ENCODE data around the gene PTPRE.
"Not testable (repeated sequence)": the region's sequence is repeated elsewhere in the genome, so short reads cannot be mapped to it uniquely, and the experiment has no call there.

PTPRE gene

DNA sequence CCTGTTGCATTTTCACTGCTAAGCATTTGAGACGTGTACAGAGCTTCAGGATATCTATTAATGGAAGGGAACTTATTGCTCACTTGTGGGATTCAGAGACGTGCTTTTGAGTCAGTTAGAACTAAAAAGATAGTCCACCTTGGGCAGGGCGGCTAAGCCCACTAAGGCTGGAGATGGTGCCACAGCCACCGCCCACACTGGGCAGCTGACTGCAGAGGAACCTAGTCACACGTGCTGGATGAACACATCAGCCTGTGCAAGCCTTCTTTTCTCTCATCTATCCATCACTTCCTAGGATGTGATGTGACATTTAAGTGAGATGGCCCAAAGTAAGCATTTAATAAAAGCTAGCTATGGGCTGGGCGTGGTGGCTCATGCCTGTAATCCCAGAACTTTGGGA, 78.0 kb downstream of the PTPRE start:
- Histone ChIP-seq H3K9me3 (ENCODE audit: control insufficient read depth in 5 of 5, low read length in 5 of 5) (peaks cover 0 to 5% (median 0%) of the 10 kb centered on the region in 5 donors), H3K4me3 (ENCODE audit: low read depth in 1 of 5, low read length in 5 of 5) (no peak overlapping the region), H3K36me3 (ENCODE audit: control insufficient read depth in 5 of 5, insufficient read depth in 5 of 5, low read length in 5 of 5) (no peaks in the 10 kb centered on the region), H3K9ac (ENCODE audit: low read length in 5 of 5) (no peak overlapping the region), H3K27me3 (ENCODE audit: control insufficient read depth in 5 of 5, insufficient read depth in 4 of 5, low read length in 5 of 5) (no peaks in the 10 kb centered on the region), H3K27ac (ENCODE audit: low read depth, low read length) (no peak overlapping the region), H3K4me1 (ENCODE audit: control insufficient read depth in 5 of 5, insufficient read depth in 5 of 5, low read length in 5 of 5) (peaks cover 0 to 45% (median 8%) of the 10 kb centered on the region in 5 donors)

DNA sequence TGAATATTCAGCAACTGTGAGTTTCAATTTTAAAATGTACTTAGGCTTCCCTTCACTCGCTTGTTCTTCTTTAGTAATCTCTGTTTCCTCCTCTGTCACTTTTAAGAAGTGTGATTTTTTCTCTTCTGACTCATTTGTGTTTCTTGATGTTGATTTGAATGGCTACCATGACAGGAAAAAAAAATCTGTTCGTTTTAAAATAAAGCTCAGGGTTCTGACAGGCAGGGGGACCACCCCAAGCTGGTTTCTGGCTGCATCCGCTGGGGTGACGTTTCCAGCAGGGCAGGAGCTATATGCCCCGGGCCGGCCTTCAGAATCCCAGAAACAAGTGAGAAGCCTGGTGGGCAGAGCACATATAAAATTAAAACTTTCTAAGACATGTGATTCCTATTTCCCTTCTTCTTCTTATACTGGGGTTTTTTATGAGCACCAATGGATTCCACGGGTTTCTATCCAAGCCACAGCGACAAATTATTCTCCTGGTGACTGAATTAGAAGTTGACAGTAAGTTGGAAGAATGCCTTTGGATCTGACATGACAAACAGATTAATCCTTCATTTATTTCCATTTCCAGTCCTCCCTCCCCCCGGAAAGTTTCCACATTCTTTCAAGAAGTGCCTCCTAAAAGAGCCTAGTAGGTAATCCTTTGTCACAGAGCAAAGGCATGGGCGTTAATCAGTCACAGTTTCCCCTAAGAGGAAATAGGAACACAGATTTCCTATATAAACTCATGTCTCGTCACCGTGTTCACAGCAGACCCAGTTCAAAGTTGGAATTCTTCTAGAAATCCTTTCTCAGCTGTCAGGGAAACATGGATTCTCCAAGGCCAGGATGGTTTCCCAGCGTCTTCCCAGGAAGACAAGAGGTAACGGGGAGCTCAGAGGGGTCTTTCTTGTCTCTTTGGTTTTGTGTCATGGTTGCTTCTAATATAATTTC, 79.9 kb downstream of the PTPRE start:
- Histone ChIP-seq H3K9me3 (ENCODE audit: control insufficient read depth in 5 of 5, low read length in 5 of 5) (no peaks in the 10 kb centered on the region), H3K27ac (ENCODE audit: low read depth, low read length) (peak overlapping the region; percentile 80), H3K36me3 (ENCODE audit: control insufficient read depth in 5 of 5, insufficient read depth in 5 of 5, low read length in 5 of 5) (no peaks in the 10 kb centered on the region), H3K27me3 (ENCODE audit: control insufficient read depth in 5 of 5, insufficient read depth in 4 of 5, low read length in 5 of 5) (peaks cover 0 to 5% (median 0%) of the 10 kb centered on the region in 5 donors), H3K4me3 (ENCODE audit: low read depth in 1 of 5, low read length in 5 of 5) (no peak overlapping the region), H3K4me1 (ENCODE audit: control insufficient read depth in 5 of 5, insufficient read depth in 5 of 5, low read length in 5 of 5) (peaks cover 4 to 62% (median 26%) of the 10 kb centered on the region in 5 donors), H3K9ac (ENCODE audit: low read length in 5 of 5) (peak overlapping the region in 1 of 5 donors; percentile 31)

- peaks cover 0 to 5% (median 0%) of the 10 kb centered on the region in 5 donors for H3K27me3 ChIP-seq (ENCODE audit: control insufficient read depth in 5 of 5, insufficient read depth in 4 of 5, low read length in 5 of 5)
- peaks cover 4 to 66% (median 28%) of the 10 kb centered on the region in 5 donors for H3K4me1 ChIP-seq (ENCODE audit: control insufficient read depth in 5 of 5, insufficient read depth in 5 of 5, low read length in 5 of 5)
- H3K36me3 ChIP-seq (ENCODE audit: control insufficient read depth in 5 of 5, insufficient read depth in 5 of 5, low read length in 5 of 5): no peaks in the 10 kb centered on the region
- peak overlapping the region in 1 of 5 donors; percentile 31 for H3K9ac ChIP-seq (ENCODE audit: low read length in 5 of 5)
- peak overlapping the region; percentile 80 for H3K27ac ChIP-seq (ENCODE audit: low read depth, low read length)
- H3K9me3 ChIP-seq (ENCODE audit: control insufficient read depth in 5 of 5, low read length in 5 of 5): no peaks in the 10 kb centered on the region
- no peak overlapping the region for H3K4me3 ChIP-seq (ENCODE audit: low read depth in 1 of 5, low read length in 5 of 5)
Observed at GRCh38 chr10:127987467-127988380, 80.8 kb downstream of the PTPRE start.

DNA sequence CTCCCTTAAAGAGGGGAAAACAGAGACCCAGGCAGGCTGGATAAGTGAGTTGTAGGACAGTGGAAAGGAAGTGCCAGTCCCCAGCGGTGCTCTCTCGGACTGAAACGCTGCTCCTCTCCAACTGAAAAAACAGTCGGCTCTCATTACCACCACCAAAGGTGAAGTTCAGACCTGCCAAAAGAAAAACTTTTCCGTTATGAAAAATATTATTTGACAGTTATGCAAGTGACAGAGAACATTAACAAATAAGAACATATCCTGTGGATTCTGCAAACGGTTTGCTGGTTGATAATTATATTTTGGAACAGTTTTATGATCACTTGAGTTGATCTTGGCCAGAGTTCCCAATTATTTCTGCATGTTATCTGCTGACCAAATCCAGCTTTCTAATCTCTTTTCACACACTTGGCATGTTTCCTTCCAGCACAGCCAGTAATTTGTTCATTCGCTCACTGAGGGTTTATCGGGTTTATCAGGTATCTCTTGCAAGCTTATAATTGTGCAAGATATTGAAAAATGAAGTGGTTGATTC, 82.6 kb downstream of the PTPRE start:
- H3K4me1 ChIP-seq (ENCODE audit: control insufficient read depth in 5 of 5, insufficient read depth in 5 of 5, low read length in 5 of 5): peaks cover 4 to 50% (median 28%) of the 10 kb centered on the region in 5 donors
- H3K4me3 ChIP-seq (ENCODE audit: low read depth in 1 of 5, low read length in 5 of 5): peak overlapping the region in 2 of 5 donors; percentile 34 to 55
- H3K27ac ChIP-seq (ENCODE audit: low read depth, low read length): peak overlapping the region; percentile 70

GRCh38 chr10:127990132-127990788, 83.4 kb downstream of the PTPRE start:
- H3K27me3 ChIP-seq (ENCODE audit: control insufficient read depth in 5 of 5, insufficient read depth in 4 of 5, low read length in 5 of 5); H3K36me3 ChIP-seq (ENCODE audit: control insufficient read depth in 5 of 5, insufficient read depth in 5 of 5, low read length in 5 of 5); H3K4me3 ChIP-seq (ENCODE audit: low read depth in 1 of 5, low read length in 5 of 5); H3K9ac ChIP-seq (ENCODE audit: low read length in 5 of 5); H3K9me3 ChIP-seq (ENCODE audit: control insufficient read depth in 5 of 5, low read length in 5 of 5): not testable (repeated sequence)
- Histone ChIP-seq H3K27ac (ENCODE audit: low read depth, low read length) (peak overlapping the region; percentile 70), H3K4me1 (ENCODE audit: control insufficient read depth in 5 of 5, insufficient read depth in 5 of 5, low read length in 5 of 5) (peaks cover 4 to 50% (median 28%) of the 10 kb centered on the region in 5 donors)

More for the DNA sequence above, 82.6 kb downstream of the PTPRE start:
- no peaks in the 10 kb centered on the region for H3K9me3 ChIP-seq (ENCODE audit: control insufficient read depth in 5 of 5, low read length in 5 of 5)
- no peaks in the 10 kb centered on the region for H3K36me3 ChIP-seq (ENCODE audit: control insufficient read depth in 5 of 5, insufficient read depth in 5 of 5, low read length in 5 of 5)
- H3K9ac ChIP-seq (ENCODE audit: low read length in 5 of 5): no peak overlapping the region
- H3K27me3 ChIP-seq (ENCODE audit: control insufficient read depth in 5 of 5, insufficient read depth in 4 of 5, low read length in 5 of 5): peaks cover 0 to 5% (median 0%) of the 10 kb centered on the region in 5 donors

- H3K4me1 ChIP-seq (ENCODE audit: control insufficient read depth in 5 of 5, insufficient read depth in 5 of 5, low read length in 5 of 5): peaks cover 4 to 50% (median 28%) of the 10 kb centered on the region in 5 donors
- H3K9ac ChIP-seq (ENCODE audit: low read length in 5 of 5): peak overlapping the region in 1 of 5 donors; percentile 39
- peaks cover 0 to 5% (median 0%) of the 10 kb centered on the region in 5 donors for H3K27me3 ChIP-seq (ENCODE audit: control insufficient read depth in 5 of 5, insufficient read depth in 4 of 5, low read length in 5 of 5)
- peak overlapping the region; percentile 70 for H3K27ac ChIP-seq (ENCODE audit: low read depth, low read length)
- no peaks in the 10 kb centered on the region for H3K36me3 ChIP-seq (ENCODE audit: control insufficient read depth in 5 of 5, insufficient read depth in 5 of 5, low read length in 5 of 5)
- H3K4me3 ChIP-seq (ENCODE audit: low read depth in 1 of 5, low read length in 5 of 5): peak overlapping the region in 1 of 5 donors; percentile 11
- no peaks in the 10 kb centered on the region for H3K9me3 ChIP-seq (ENCODE audit: control insufficient read depth in 5 of 5, low read length in 5 of 5)
Observed at GRCh38 chr10:127990846-127991542, 84.1 kb downstream of the PTPRE start.

DNA sequence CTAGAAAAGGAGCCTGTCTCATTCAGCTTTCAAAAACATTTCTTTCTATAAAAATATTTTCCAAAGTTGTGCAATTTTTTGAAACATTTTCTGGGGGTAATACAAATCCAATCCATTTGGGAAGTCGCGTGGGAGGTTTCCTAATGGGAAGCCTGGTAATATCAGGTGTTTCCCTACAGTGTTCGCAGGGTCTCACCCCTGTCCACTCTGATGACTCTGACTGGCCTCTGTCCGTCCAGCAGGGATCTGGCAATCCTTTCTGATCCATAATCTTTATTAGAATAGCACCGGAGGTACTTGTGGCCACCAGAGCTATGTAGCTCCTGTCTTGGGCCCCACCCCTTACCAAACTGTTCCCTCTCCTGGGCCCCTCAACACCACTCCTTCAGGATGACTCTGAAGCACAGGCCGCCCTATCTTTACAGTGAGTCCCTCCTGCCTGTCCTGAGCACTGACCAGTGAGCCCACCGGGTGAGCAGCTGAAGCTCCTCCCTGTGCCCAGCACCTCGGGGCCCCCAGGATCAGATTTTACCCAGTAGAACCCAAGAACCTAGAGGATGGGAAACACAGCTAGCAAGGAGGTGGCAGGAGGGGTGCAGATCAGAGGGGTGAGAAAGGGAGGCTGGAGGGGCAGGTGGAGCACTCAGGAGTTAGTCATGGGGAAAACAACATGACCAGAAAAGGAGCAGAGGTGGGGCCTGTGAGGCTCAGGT, 84.8 kb downstream of the PTPRE start:
- H3K27ac ChIP-seq (ENCODE audit: low read depth, low read length): peak overlapping the region; percentile 70
- peak overlapping the region in 1 of 5 donors; percentile 11 for H3K4me3 ChIP-seq (ENCODE audit: low read depth in 1 of 5, low read length in 5 of 5)
- H3K4me1 ChIP-seq (ENCODE audit: control insufficient read depth in 5 of 5, insufficient read depth in 5 of 5, low read length in 5 of 5): peaks cover 4 to 48% (median 29%) of the 10 kb centered on the region in 5 donors

DNA sequence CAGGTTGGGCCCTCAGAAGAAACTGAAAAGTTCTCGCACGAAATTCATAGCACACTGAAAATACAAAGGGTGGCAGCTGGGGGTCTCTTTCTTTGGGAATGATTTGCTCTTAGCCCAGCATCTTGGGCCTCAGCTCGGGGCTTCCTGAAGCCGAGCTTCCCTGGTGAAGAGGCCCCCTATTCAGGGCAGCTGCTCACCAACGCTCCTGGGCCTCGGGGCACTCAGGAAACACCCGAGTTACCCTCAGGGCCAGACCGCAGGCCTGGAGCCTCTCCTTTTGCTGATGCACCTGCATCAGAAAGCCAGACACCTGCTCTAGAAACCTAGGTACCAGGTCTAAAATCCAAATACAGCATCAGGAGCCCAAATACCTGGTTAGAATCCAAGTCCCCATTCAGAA, 85.5 kb downstream of the PTPRE start:
- Histone ChIP-seq H3K9ac (ENCODE audit: low read length in 5 of 5) (no peak overlapping the region), H3K4me1 (ENCODE audit: control insufficient read depth in 5 of 5, insufficient read depth in 5 of 5, low read length in 5 of 5) (peaks cover 4 to 46% (median 36%) of the 10 kb centered on the region in 5 donors), H3K9me3 (ENCODE audit: control insufficient read depth in 5 of 5, low read length in 5 of 5) (no peaks in the 10 kb centered on the region), H3K4me3 (ENCODE audit: low read depth in 1 of 5, low read length in 5 of 5) (no peak overlapping the region), H3K27ac (ENCODE audit: low read depth, low read length) (no peak overlapping the region), H3K36me3 (ENCODE audit: control insufficient read depth in 5 of 5, insufficient read depth in 5 of 5, low read length in 5 of 5) (no peaks in the 10 kb centered on the region), H3K27me3 (ENCODE audit: control insufficient read depth in 5 of 5, insufficient read depth in 4 of 5, low read length in 5 of 5) (peaks cover 0 to 5% (median 0%) of the 10 kb centered on the region in 5 donors)

More for the DNA sequence above, 84.8 kb downstream of the PTPRE start:
- Histone ChIP-seq H3K27me3 (ENCODE audit: control insufficient read depth in 5 of 5, insufficient read depth in 4 of 5, low read length in 5 of 5) (peaks cover 0 to 5% (median 0%) of the 10 kb centered on the region in 5 donors), H3K9ac (ENCODE audit: low read length in 5 of 5) (peak overlapping the region in 1 of 5 donors; percentile 39), H3K9me3 (ENCODE audit: control insufficient read depth in 5 of 5, low read length in 5 of 5) (no peaks in the 10 kb centered on the region), H3K36me3 (ENCODE audit: control insufficient read depth in 5 of 5, insufficient read depth in 5 of 5, low read length in 5 of 5) (no peaks in the 10 kb centered on the region)
